Stimulated activated CD8-positive, alpha-beta memory T cell treated with anti-CD3 and anti-CD28 coated beads, Interleukin-7, amount 100 ng/mL, for 24 hours (primary cell): ENCODE measurements around the gene GRAMD1B.

Source experiments
- DNase-seq: peaks from one replicate; pipeline ENCODE4 v3.0.0-alpha.2; 2020; ENCODE audit warnings: low read depth

Gene GRAMD1B

DNA sequence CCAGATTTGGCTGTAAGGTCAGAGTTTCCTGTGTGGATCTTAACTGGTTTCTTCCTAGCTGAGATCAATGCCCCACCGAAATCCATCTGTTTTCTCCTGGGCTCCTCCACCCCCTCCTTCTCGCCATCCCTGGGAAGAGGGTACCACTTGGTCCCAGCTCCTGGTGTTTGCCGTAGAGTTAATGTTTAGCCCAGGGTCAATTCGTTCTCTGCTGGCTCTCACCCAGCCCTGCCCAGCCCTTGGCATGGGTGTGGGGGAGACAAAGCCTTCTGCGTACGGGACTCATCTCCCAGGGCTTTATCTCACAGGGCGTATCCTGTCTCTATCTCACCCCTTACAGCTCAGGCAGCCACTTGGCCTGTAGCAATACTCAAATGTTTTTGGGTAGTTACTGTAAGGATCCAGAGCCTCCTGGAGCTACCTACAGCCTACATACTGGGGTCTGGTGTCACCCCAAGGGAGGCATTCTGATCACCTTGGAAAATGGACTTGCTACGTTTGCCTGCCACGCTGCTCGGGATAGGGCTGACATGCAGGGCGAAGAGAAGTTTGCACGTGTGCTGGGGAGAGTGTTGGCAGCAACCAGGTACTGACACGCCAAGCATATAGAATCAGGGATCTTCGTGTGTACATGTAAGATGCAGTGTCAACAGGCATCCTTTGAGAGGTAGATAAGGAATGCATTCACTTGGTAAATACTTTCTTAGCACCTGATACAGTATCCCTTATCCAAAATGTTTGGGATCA, 158.2 kb downstream of the GRAMD1B start:
- DNase-seq = no peak

DNA sequence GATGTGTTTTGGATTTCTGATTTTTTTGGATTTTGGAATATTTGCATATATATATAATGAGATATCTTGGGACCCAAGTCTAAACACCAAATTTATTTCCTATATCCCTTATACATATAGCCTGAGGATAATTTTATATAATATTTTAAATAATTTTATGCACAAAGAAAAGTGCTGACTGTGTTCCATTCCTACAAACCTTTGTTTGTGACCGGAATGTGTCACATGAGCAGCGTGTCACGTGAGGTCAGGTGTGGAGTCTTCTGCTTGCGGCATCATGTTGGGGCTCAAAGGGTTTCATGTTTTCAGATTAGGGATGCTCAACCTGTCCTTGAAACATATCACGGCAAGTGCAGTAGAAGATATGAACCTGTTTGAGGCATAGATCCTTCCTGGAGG, 158.8 kb downstream of the GRAMD1B start:
- no peak for DNase-seq

DNA sequence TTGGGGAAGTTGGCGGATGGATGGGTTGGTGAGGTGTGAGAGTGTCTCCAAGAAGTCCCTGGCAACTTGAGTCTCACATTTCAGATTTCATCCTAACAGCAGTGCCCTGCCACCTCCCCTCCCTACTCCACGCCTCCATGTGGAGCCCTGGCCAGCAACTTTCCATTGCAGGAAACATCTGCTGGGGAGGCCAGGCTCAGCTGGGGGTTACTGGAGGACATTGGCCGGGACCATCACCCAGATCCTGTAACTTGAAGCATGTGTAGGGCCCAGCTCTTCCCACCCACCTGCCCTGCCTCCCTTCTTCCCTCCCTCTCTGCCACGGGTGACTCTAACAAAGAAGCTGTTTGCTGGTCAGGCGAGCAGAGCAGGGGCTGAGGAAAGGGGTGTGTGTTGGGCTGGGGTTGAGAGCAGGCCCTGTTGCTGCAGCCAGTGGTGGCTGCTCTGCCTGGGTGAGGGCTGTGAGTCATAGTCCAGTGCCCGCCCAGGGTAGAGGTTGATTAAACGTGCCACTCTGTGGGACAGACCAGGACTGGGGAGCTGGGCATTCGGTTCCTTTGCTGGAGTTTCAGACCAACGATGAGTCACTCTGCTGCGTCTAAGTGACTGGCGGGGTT, 160.3 kb downstream of the GRAMD1B start:
- no peak for DNase-seq

DNA sequence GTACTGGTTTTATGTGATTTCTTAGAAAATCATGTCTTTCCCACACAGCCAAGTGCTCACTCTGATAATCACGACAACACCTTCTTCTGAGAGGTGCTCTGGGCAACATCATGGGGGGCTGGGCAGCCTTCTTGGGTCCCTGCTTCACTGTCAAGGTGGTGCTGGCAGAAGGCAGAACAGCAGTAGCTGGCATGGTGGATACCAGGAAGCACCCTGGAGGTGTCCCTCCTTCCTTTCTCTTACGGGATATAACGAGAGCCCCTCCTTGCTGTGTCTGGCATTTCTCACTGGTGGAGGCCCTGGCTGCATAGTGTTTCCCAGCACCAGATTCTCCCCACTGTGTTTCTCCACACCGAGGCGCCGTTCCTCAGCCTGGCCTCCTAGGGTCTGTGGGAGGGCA, 163.5 kb downstream of the GRAMD1B start:
- DNase-seq = no peak

DNA sequence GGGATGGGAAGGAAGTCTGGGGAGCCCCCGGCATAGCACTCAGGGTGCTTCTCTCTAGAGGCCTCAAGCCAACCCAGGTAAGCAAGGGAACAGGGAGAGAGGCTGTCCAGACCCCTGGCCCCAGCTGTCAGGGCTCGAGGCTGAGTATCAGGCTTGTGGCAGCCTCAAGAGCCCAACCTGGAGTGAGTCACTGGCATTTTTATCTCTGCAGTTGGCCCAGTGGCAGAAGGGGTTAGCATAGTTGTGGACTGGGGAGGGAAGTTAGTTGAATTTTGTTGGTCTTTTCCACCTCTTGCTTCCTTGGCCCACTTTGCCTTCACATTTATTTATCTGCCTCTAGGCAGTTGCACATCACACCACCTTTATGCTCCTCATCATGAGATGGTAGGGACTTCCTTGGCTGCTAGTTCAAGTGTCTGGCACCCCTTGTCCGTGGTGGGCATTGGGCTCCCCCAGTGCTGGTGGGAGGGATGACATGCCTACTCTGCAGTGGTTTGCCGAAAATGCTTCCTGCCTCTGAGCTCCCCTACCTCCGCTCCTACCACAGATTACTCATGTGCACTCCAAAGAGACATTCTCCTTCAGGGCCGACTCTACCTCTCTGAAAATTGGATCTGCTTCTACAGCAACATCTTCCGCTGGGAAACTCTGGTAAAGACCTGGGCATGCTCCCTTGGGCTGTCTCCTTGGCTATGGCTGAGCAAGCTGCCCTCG, 164.3 kb downstream of the GRAMD1B start:
- DNase-seq = no peak

DNA sequence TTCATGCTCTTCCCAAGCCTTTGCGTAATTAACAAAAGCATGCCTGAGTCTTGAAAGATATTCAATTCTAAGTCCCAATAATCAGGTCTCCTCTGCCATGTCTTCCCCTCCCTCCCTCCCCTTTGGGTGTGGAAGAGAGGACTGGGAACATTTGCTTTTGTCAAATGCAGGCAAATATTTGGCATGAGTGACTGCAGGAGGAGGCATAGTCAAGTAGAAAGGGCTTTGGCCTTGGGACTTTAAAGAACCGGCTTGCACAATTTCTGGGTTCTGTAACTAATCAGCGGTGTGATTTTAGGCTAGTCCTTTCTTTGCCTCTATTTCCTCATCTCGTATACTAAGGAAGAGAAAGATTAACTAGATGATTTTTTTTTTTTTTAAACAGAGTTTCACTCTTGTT, 164.9 kb downstream of the GRAMD1B start:
- no peak for DNase-seq

DNA sequence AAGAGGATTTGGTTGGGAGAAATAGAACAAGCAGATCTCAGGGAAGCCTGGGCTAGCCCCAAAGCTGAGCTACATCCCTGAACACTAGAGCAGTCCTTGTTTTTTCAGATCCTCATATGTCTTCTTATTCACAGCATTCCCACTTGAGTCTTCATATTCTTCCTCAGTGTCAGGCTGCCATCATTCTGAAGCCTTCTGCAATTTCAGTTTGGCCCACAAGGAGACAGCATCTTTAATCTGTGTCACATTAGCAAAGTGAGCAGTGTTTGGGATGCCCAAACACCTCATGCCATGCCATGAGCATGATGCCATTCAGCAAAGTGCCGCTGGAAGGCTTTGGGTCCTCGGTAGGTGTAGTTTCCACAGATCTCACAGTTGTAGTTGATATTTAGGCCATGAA, 167.8 kb downstream of the GRAMD1B start:
- no peak for DNase-seq

DNA sequence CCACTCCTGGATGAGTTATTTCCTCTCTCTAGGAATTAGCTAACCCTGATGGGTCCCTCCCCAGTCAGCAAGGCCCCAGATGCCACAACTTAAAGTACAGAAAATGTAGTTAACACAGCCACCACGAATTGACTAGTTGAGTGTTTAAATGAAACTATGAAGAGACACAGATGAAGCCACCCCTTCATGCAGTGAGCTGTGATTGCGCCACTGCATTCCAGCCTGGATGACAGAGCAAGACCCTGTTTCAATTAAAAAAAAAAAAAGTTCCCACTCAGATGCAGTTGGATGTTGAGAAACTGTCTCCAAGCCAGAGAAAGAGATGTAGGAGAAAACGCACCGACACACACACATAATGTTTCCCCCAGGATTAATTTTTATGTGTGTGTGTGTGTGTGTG, 171.1 kb downstream of the GRAMD1B start:
- DNase-seq = no peak

DNA sequence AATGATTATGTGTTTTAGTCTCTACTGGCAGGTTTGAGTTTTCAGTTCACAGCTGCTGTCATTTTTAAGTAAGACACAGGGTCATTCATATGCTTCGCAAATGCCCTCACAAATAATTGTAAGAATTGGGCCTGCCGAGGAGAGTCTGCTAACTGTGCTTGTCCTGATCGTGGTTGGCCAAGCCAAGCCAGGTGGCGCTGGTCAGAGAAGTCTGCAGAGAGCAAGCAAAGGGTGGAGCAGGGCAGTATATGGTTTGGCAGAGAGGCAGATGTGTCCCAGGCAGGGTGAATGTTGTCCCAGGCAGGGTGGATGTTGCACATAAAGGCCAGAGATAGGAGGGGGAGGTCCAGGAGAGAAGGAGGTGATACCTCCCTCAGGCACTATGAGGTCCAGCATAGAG, 171.7 kb downstream of the GRAMD1B start:
- no peak for DNase-seq

DNA sequence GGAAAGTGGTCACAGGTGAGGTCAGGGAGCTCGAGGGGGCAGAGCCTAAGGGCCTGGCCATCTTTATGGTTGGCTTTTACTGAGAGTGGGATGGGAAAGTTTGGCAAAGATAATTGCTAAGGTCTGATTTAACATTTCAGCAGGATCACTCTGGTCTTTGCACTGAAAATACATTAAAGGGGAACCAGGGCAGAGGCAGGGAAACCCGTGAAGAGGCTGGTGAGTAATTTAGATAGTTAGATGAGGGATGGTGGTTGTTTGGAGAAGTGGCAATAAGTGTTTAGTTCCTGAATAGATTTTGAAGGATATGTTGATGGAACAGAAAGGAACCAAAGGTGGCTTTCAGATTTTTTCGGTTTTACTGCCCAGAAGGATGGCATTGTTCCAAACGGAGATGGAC, 173.6 kb downstream of the GRAMD1B start:
- DNase-seq = no peak

DNA sequence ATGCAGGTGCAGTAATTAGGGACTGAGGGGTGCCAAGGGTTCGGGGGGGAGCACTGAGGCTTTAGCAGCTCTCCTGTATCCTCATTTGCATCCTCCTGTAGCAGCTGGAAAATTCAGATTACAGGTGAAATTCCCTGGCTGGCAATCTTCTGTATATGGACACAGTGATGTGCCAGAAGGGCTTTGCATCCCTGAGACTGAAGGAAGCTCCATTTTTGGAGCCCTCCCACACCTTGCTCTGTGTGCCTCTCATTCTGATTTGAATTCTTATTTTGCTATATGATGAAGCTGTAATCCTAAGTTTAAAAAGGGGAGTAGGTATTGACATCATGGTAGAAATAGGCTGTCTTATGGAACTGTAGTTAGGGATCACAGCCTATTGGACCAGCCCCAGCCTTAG, 177.7 kb downstream of the GRAMD1B start:
- no peak for DNase-seq

DNA sequence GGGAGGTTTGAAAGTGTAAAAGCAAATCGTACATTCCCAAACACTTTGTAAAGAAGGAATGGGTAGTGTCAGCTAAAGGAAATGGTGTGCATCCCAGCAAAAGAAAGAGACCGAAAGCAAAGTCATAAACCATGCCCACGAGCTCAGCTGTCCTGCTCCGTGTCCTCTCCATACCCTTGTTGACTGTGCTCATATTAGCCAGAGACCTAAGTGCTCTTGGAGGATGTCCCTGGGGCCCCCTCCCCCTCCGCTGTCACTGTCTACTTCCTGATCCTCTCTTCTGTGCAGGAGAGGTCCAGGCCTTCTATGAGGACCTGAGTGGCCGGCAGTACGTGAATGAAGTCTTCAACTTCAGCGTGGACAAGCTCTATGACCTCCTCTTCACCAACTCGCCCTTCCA, 178.3 kb downstream of the GRAMD1B start:
- no peak for DNase-seq

DNA sequence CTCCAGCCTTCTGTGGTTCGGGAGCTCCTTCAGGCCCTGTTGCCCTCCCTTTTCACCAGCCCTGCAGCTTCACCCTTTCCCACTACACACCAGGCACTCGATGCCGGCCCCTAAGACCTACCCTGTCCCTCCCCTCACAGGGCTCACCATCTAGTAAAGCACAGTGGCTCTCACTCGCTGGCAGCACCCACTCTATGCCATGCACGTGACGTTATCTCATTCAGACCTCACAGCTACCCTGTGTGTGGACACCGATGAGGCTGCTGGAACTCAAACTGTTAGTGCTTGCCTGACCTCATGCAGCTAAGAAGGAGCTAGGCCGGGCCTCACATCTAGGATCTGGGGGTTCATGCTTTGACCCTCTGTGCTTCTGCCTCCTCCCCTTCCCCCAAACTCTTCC, 178.9 kb downstream of the GRAMD1B start:
- no peak for DNase-seq

DNA sequence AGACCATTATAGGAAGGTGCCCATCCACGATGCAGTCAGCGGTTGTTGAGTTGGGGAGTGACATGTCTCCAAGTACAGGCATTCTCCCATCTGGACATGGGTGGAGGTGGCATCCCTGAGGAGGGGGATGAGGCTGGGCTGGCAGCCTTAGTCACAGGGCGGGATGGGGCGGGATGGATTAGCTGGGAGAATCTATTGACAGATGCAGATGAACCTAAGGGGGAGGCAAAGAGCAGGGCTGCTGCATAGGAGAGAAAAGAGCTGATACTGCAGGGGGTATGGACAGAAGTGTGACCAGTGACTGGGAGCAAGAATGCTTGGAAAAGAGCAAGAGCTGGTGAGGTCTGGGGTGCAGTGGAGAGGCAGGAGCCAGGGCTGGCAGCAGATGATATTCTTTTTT, 181.6 kb downstream of the GRAMD1B start:
- no peak for DNase-seq

DNA sequence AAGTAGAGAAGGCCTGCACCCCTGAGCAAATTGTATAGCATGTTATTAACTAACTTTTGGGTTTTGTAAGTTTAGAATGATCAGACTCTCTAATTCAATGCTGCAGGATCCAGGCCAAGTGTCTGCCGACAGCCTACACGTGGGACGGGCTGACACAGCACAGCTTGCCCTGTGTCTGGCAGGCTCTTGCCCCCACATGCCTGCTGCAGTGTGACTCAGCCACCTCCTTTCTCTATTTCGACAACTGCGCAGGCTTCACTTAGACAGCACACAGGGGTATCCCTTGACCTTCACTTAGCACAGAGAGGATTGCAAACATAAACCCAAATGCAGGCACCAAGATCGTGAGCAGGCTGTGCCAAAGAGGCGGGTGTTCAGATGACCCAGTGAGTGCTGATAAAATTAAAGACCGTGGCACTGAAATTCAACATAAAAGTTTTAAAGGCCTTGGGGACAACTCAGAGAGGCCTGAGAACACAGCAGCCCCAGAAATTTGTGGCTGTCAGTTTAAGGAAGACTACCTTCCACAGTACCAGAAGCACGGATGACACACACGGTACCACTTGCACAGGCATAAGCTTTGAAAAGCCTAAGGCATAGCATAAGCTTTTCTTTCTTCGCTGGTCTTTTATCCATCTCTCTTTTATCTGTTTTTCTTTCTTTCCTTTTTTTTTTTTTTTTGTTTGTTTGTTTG, 186.6 kb downstream of the GRAMD1B start:
- DNase-seq = no peak

DNA sequence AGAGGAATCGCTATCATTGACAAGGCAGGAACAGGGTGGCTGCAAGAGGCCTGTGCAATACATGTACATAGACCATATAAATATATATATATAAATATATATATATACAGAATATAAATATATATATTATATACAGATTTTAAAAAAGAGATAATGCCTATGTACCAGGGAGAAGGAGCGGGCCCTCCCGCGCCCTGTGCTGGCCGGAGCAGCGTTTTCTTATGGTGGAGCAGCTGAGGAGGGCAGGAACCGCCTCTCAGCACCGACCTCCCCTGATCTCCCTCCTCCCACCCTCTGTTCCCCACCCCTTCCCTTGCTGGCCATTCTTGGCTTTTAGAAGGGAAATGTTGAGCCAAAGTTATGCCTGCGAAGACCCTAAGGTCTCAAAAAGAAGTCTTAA, 192.5 kb downstream of the GRAMD1B start:
- no peak for DNase-seq

DNA sequence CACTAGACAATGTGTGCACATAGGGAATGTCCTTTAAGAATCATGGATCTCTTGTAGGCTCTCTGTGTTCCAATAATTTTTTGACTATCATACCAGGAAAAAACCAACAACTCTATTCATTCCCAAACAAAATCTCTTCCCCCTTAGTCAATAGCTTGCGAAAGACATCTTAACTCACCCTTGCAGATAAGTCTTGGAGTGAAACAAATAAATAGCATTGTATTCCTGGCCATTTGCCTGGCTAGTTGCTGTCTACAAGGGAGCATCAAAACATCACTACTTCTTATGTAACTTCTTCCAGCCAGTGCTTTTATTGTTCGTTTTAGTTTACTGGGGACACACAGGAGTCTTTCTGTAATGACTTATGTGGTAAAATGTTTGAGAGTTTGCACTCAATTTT, 194.9 kb downstream of the GRAMD1B start:
- DNase-seq = no peak

DNA sequence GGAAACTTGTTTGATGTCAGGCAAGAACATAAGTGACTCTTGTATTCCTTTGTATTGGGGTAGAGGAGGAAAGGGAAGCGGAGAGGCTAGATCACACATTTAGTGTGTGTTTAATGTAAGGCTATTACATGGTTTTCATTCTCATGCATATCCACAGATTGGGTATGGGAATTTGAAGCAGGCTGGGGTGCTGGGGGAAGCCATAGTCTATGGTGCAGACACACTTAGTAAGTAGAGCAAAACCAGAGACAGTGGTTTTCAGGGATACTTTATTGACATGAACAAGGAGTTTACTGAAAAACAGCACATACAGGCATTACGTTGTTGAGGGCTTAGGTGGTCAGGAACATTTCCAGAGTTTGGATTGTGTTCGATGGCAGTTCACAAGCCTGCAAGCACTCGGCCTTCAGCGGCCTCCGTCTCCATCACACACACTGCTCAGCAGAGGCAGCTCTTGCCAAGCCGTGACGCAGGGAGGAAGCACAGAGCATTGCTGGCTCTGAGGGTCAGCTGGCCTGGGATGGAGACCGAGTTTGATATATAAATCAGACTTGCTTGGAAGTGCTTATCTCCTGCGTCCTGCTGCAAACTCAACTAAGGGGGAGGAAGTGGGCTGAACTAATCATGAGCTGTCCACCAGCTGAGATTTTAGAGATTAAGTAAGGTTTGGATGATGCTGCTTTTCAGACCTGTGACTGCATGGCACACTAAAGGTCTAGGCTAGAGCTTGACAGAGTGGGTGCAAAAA, 199.0 kb downstream of the GRAMD1B start:
- DNase-seq = no peak

DNA sequence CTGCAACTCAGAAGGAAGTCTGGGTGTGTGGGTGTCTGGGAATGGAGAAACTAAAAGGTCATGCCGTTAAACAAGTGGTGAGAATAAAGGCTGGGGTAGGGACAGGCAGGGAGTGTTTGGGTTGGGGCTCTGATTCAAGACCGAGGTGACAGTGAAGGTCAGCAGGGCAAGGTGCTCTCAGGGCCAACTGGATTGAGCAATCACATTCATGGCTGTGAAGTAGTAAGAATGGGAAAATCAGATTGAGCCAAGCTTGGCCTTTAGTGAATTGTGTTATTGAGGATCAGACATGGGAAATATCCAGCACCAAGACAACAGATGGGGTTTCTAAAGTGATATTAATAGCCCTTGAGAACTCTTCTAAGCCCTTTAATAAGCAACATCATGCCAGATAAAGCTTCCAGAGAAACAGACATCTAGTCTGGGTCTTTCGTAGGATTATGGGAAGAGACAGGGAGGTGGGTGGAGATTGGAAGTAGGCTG, 200.1 kb downstream of the GRAMD1B start:
- DNase-seq = no peak

DNA sequence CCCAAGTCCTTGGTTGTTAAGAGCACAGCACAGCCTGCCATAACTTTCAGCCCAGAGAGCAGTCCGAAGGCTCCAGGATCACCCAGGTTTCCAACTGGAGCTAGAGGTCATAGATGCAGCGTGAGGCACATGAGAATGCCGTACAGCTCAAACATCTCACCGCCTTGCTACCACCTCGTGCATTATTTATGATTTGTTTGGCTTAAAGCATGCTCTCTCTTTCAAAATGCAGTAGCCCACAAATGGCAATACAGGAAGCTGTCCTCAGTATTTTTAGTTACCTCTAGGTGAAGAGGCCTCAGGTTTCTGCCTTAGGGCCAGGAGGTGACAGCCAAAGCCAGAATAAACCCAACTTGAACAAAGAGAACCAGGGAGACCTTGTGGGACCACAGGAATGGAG, 210.0 kb downstream of the GRAMD1B start:
- DNase-seq = no peak

DNA sequence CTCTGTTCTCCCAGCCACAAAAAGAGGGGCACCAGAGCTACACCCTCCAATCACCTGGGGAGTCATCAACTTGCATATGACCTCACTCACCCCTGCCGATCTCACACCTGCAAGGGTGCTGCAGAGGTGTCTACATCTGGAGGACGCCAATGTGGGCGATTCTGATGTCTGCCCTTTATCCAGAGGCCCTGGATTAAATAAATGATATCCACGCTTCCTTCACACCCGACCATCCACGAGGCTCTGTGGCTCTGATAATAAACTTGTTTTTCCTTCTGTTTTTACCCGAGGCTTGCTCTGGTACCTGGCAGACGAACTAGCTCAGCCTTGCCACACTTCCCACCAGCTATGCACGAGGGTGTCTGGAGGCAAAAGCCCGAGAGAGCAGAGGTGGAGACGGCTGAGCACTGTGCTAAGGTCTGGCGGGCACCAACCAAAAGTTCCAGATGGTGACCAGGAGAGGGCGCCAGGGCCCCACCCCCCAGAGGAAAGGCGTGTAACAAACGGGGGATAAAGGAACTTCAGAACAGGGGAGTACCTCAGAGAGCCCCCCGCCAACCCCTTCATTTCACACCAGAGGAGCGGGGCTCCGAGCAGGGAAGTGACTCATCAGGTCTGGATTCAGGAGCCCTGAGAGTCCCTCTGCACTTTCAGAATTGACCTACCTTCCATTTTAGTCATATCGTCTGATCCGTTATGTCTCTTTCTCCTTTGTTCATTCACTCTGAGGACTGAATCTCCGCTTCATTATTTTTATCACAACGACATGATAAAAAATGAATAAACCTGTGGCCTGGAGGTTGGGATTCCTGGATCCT, 210.8 kb downstream of the GRAMD1B start:
- no peak for DNase-seq
